Hepatocyte (in vitro differentiated cells): ENCODE results near the gene OR10K2. TPM values are rescaled to one million over a fixed set of nuclear protein-coding genes. Genes with fewer than 3 reads are reported as not detected.
"Not testable (repeated sequence)": the region's sequence is repeated elsewhere in the genome, so short reads cannot be mapped to it uniquely, and the experiment has no call there.

Source experiments
- DNase-seq: peaks from one replicate; pipeline ENCODE4 v3.0.0-alpha.2; 2016; ENCODE audit warnings: low spot score
- H2AFZ ChIP-seq: fragments of 200-600 bp; sonication (generic); 2 replicates; pipeline ENCODE4 v1.6.0; 2016; ENCODE audit warnings: antibody characterized with exemption, mild to moderate bottlenecking
- H3K27ac ChIP-seq: fragments of 200-600 bp; sonication (generic); 2 replicates; pipeline ENCODE4 v1.5.1; 2016; ENCODE audit warnings: mild to moderate bottlenecking
- H3K27me3 ChIP-seq: fragments of 200-600 bp; sonication (generic); 2 replicates; pipeline ENCODE4 v1.6.1; 2016
- H3K36me3 ChIP-seq: fragments of 200-600 bp; sonication (generic); replicated peaks from 2 replicates; pipeline ENCODE4 v1.5.1; 2016; ENCODE audit warnings: low read depth; ENCODE audit not compliant: insufficient read depth
- H3K4me1 ChIP-seq: fragments of 200-600 bp; sonication (generic); 2 replicates; pipeline ENCODE4 v1.5.1; 2016; ENCODE audit warnings: mild to moderate bottlenecking, moderate library complexity; ENCODE audit not compliant: insufficient read depth
- H3K4me2 ChIP-seq: fragments of 200-600 bp; sonication (generic); 2 replicates; pipeline ENCODE4 v1.6.0; 2016
- H3K4me3 ChIP-seq: fragments of 200-600 bp; sonication (generic); 2 replicates; pipeline ENCODE4 v1.5.1; 2016; ENCODE audit warnings: mild to moderate bottlenecking
- H3K79me2 ChIP-seq: fragments of 200-600 bp; sonication (generic); 2 replicates; pipeline ENCODE4 v1.6.0; 2017; ENCODE audit warnings: mild to moderate bottlenecking
- H3K9me2 ChIP-seq: fragments of 200-600 bp; sonication (generic); replicated peaks from 2 replicates; pipeline ENCODE4 v1.6.0; 2017; ENCODE audit warnings: mild to moderate bottlenecking; ENCODE audit not compliant: insufficient read depth
- H3K9me3 ChIP-seq: fragments of 200-600 bp; sonication (generic); 2 replicates; pipeline ENCODE4 v1.5.1; 2016; ENCODE audit warnings: low read depth, mild to moderate bottlenecking
- H4K20me1 ChIP-seq: fragments of 200-600 bp; sonication (generic); 2 replicates; pipeline ENCODE4 v1.6.0; 2016; ENCODE audit warnings: mild to moderate bottlenecking; ENCODE audit not compliant: insufficient read depth, poor library complexity, severe bottlenecking
- EZH2 ChIP-seq: fragments of 200-600 bp; sonication (generic); IDR thresholded peaks from 2 replicates; pipeline ENCODE4 v1.6.1; 2016; ENCODE audit warnings: antibody characterized with exemption, mild to moderate bottlenecking, borderline replicate concordance
- EZH2phosphoT487 ChIP-seq: fragments of 200-600 bp; sonication (generic); IDR thresholded peaks from one replicate; pipeline ENCODE4 v1.6.1; 2018; ENCODE audit warnings: antibody characterized with exemption, mild to moderate bottlenecking, low read depth, moderate library complexity; ENCODE audit not compliant: unreplicated experiment, severe bottlenecking
- whole genome bisulfite sequencing: methylation state at CpG from one replicate; pipeline ENCODE4 v1.1.6; 2016; ENCODE audit warnings: low lambda C conversion rate; ENCODE audit errors: missing lambda C conversion rate; 5-methylcytosine and 5-hydroxymethylcytosine counted together
- polyA plus RNA-seq: library from polyadenylated mRNA; unstranded; fragments of >200 nt; fragmentation: Nextera tagmentation; extraction: Ambion mirVana; gene quantifications from 2 replicates; pipeline ENCODE4 v1.2.1, GENCODE V29; 2016
- total RNA-seq: library from RNA; depleted of rRNA; stranded (reverse); fragments of >200 nt; gene quantifications from 2 replicates; pipeline ENCODE4 v1.2.3, GENCODE V29; 2014
- TF ChIP-seq, protein P1 (sequence below): fragments of 200-600 bp; sonication (generic); IDR thresholded peaks from 2 replicates; pipeline ENCODE4 v1.5.1; 2016; ENCODE audit warnings: antibody characterized with exemption, mild to moderate bottlenecking; ENCODE audit not compliant: poor library complexity

OR10K2 gene
- total and polyA plus RNA-seq, 2 experiments from 2014 or later, result not detected

DNA sequence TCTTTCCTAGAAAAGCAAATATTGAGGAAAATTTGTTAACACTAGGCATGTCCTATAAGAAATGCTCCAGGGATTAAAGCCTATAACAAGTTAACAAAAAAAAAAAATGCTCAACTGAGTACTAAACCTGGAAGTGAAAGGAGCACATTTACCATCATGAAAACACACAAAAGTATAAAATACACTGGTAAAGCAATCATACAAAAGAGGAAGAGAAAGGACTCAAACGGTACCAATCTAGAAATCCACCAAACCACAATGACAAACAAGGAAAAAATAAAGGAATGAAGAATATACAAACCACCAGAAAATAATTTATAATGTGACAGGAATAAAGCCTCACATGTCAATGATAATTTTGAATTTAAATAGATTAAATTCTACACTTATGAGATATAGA, 51.2 kb downstream of the OR10K2 start:
- no peak for DNase-seq
- no peak overlapping the region for H3K4me2 ChIP-seq
- no peaks in the 10 kb centered on the region for H3K4me1 ChIP-seq
- H3K36me3 ChIP-seq, result no peaks in the 10 kb centered on the region
- no peaks in the 10 kb centered on the region for H3K79me2 ChIP-seq
- no peaks in the 10 kb centered on the region for H3K27me3 ChIP-seq
- 88% methylated on average over 1 of the region's 1 CpG for WGBS
- no peaks in the 10 kb centered on the region for H3K9me3 ChIP-seq
- H4K20me1 ChIP-seq, result no peaks in the 10 kb centered on the region
- no peak overlapping the region for H2AFZ ChIP-seq
- H3K9me2 ChIP-seq, result no peaks in the 10 kb centered on the region
- no peak overlapping the region for H3K27ac ChIP-seq
- no peak for TF ChIP-seq EZH2phosphoT487
- no peak for TF ChIP-seq EZH2
- TF ChIP-seq, protein P1, sequence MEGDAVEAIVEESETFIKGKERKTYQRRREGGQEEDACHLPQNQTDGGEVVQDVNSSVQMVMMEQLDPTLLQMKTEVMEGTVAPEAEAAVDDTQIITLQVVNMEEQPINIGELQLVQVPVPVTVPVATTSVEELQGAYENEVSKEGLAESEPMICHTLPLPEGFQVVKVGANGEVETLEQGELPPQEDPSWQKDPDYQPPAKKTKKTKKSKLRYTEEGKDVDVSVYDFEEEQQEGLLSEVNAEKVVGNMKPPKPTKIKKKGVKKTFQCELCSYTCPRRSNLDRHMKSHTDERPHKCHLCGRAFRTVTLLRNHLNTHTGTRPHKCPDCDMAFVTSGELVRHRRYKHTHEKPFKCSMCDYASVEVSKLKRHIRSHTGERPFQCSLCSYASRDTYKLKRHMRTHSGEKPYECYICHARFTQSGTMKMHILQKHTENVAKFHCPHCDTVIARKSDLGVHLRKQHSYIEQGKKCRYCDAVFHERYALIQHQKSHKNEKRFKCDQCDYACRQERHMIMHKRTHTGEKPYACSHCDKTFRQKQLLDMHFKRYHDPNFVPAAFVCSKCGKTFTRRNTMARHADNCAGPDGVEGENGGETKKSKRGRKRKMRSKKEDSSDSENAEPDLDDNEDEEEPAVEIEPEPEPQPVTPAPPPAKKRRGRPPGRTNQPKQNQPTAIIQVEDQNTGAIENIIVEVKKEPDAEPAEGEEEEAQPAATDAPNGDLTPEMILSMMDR, result no peak
- H3K4me3 ChIP-seq, result no peak overlapping the region

DNA sequence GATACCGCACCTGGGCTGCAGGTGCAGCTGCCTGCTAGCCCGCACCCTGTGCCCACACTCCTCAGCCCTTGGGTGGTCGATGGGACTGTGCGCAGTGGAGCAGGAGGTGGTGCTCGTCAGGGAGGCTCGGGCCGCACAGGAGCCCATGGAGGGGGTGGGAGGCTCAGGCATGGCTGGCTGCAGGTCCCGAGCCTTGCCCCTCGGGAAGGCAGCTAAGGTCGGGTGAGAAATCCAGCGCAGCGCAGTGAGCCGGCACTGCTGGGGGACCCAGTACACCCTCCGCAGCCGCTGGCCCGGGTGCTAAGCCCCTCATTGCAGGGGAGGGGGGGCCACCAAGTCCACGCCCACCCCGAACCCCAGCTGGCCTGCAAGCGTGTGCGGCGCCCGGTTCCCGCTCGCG, 51.9 kb downstream of the OR10K2 start:
- not testable (repeated sequence) for H4K20me1 ChIP-seq, DNase-seq, H3K4me1 ChIP-seq, H3K79me2 ChIP-seq, H3K27ac ChIP-seq, H2AFZ ChIP-seq, H3K4me2 ChIP-seq, H3K36me3 ChIP-seq, H3K4me3 ChIP-seq, H3K27me3 ChIP-seq, H3K9me3 ChIP-seq, H3K9me2 ChIP-seq
- WGBS, result 94% methylated on average over 22 of the region's 25 CpGs

DNA sequence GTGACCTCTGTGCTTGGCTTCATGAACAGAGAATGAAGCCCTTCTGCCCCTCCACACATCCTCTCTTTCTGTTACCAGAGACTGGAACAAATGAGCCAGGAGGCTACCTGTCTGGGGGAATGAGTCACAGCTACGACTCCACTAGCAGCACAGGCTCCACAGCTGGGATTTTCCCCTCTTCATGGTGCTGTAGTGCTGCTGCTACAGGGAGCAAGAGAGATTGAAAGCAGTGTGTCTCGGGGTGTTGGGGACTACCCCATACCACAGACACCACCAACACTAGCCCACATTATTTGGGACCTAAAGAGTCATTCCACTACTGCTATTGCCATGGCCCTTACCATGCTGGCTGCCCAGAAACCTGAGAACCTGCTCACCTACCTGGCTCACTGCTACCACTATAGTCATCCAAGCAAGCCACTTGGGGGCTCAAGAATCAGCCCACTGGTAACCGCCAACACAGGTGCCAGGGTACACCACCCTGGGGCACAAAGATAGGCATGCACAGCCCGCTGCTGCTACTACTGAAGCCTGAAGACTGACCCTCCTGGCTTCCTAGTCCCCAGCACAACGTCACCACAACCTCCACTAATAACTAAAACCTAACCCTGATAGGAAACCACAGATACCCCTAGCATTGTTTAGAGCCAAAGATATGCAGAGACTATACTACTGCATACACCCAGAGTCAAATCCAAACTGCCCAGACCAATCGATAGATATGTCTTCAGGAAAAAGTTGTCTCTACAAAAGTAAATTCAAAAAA, 54.7 kb downstream of the OR10K2 start:
- Histone ChIP-seq H4K20me1 (no peaks in the 10 kb centered on the region), H3K27ac (no peak overlapping the region), H3K4me1 (no peaks in the 10 kb centered on the region), H3K79me2 (no peaks in the 10 kb centered on the region), H3K27me3 (no peaks in the 10 kb centered on the region), H3K9me2 (no peaks in the 10 kb centered on the region), H3K36me3 (no peaks in the 10 kb centered on the region), H3K9me3 (no peaks in the 10 kb centered on the region), H3K4me3 (no peak overlapping the region), H3K4me2 (no peak overlapping the region), H2AFZ (no peak overlapping the region)
- TF ChIP-seq EZH2, result no peak
- TF ChIP-seq, protein P1, result no peak
- no peak for TF ChIP-seq EZH2phosphoT487
- 76% methylated on average over 6 of the region's 6 CpGs for WGBS
- DNase-seq, result no peak

Other genes with a start within 250 kb of the OR10K2 start
- 3.9 and 4.7 TPM in 2 replicates for gene CD1D, start 245.3 kb downstream of the OR10K2 start, total RNA-seq
- gene CD1D, start 245.3 kb downstream of the OR10K2 start, polyA plus RNA-seq, result 2.3 and 3.7 TPM in 2 replicates
- gene CD1A, start 171.8 kb downstream of the OR10K2 start, total RNA-seq, result not detected in 2 replicates
- not detected in 2 replicates for gene CD1A, start 171.8 kb downstream of the OR10K2 start, polyA plus RNA-seq
- gene CD1C, start 136.3 kb downstream of the OR10K2 start, total RNA-seq, result not detected in 2 replicates
- not detected in 2 replicates for gene CD1C, start 136.3 kb downstream of the OR10K2 start, polyA plus RNA-seq
- gene CD1B, start 94.7 kb downstream of the OR10K2 start, total RNA-seq, result not detected in 2 replicates
- not detected in 2 replicates for gene CD1B, start 94.7 kb downstream of the OR10K2 start, polyA plus RNA-seq
- gene CD1E, start 72.3 kb downstream of the OR10K2 start, total RNA-seq, result not detected in 2 replicates
- gene CD1E, start 72.3 kb downstream of the OR10K2 start, polyA plus RNA-seq, result not detected in 2 replicates
- not detected in 2 replicates for gene OR10T2, start 26.8 kb downstream of the OR10K2 start, total RNA-seq
- gene OR10T2, start 26.8 kb downstream of the OR10K2 start, polyA plus RNA-seq, result not detected in 2 replicates
- gene OR10K1, start 35.6 kb upstream of the OR10K2 start, total RNA-seq, result not detected in 2 replicates
- not detected in 2 replicates for gene OR10K1, start 35.6 kb upstream of the OR10K2 start, polyA plus RNA-seq
- gene OR10R2, start 46.0 kb upstream of the OR10K2 start, total RNA-seq, result not detected in 2 replicates
- not detected in 2 replicates for gene OR10R2, start 46.0 kb upstream of the OR10K2 start, polyA plus RNA-seq
- not detected in 2 replicates for gene OR6Y1, start 128.2 kb upstream of the OR10K2 start, total RNA-seq
- not detected in 2 replicates for gene OR6Y1, start 128.2 kb upstream of the OR10K2 start, polyA plus RNA-seq
- not detected in 2 replicates for gene OR6P1, start 144.3 kb upstream of the OR10K2 start, total RNA-seq
- gene OR6P1, start 144.3 kb upstream of the OR10K2 start, polyA plus RNA-seq, result not detected in 2 replicates
- not detected in 2 replicates for gene OR10X1, start 153.7 kb upstream of the OR10K2 start, total RNA-seq
- gene OR10X1, start 153.7 kb upstream of the OR10K2 start, polyA plus RNA-seq, result not detected in 2 replicates
- not detected in 2 replicates for gene OR10Z1, start 179.0 kb upstream of the OR10K2 start, total RNA-seq
- gene OR10Z1, start 179.0 kb upstream of the OR10K2 start, polyA plus RNA-seq, result not detected in 2 replicates